SH-SY5Y (cell line): ENCODE results near the gene PCBD2.

Experiments used
- GATA2 ChIP-seq: IDR thresholded peaks from 2 replicates; pipeline ENCODE4 v1.6.1; 2011; ENCODE audit warnings: mild to moderate bottlenecking, low read depth, low read length
- GATA3 ChIP-seq: IDR thresholded peaks from 2 replicates; pipeline ENCODE4 v1.6.1; 2011; ENCODE audit warnings: low read depth, mild to moderate bottlenecking, low read length, moderate library complexity

DNA sequence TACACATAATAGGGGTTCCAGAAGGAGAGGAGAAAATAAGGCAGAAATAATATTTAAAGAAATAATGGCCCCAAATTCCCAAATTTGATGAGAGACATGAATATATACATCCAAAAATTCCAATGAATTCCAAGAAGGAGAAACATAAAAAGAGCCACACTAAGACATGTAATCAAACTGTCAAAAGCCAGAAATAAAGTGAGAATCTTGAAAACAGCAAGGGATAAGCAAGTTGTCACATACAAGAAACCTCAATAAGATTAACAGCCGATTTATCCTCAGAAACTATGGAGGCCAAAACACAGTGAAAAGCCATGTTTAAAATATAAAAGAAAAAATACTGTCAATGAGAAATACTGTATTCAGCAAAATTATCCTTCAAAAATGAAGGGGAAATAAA is 77.3 kb downstream of the PCBD2 start:
- no peak for TF ChIP-seq GATA3
- TF ChIP-seq GATA2 = no peak
